ENCODE data around the gene FOXD3. TPM values are rescaled to one million over a fixed set of nuclear protein-coding genes. Genes with fewer than 3 reads are reported as not detected.

Gene FOXD3
- total and polyA plus RNA-seq, 12 donors: 0.11 to 1.2 (median 0.28) TPM; not detected in 5

- intact Hi-C loops (cut with DNase I): no loop called here
- Histone ChIP-seq H3K4me3 (no peak overlapping the region), H3K9me3 (replicated peaks in 1 of 3) (no peaks in the 10 kb centered on the region), H3K36me3 (replicated peaks in 1 of 2) (no peaks in the 10 kb centered on the region), H3K27ac (no peak overlapping the region), H3K4me1 (replicated peaks in 1 of 2) (no peaks in the 10 kb centered on the region), H3K27me3 (peaks cover 75% of the 10 kb centered on the region)
- TF ChIP-seq POLR2A (IDR thresholded peaks at IDR 0.05): no peak
- TF ChIP-seq CTCF (IDR thresholded peaks at IDR 0.05): no peak
- DNase-seq: no peak
- WGBS, 4 donors: 6 to 14% (median 8%) methylated on average over 15 to 28 of the region's 28 CpGs
These were observed 8.1 kb downstream of the FOXD3 start for GRCh38 chr1:63330331-63330916.

- intact Hi-C loops (cut with DNase I): no loop called here
- no peak overlapping the region for H3K4me3 ChIP-seq
- H3K36me3 ChIP-seq (replicated peaks in 1 of 2): no peaks in the 10 kb centered on the region
- 38 to 49% (median 46%) methylated on average over 2 of the region's 2 CpGs for WGBS, 4 donors
- H3K4me1 ChIP-seq (replicated peaks in 1 of 2): no peaks in the 10 kb centered on the region
- no peak for DNase-seq
- H3K27me3 ChIP-seq: peaks cover 6% of the 10 kb centered on the region
- H3K27ac ChIP-seq: no peak overlapping the region
- TF ChIP-seq CTCF (IDR thresholded peaks at IDR 0.05) (no peak), POLR2A (IDR thresholded peaks at IDR 0.05) (no peak)
- no peaks in the 10 kb centered on the region for H3K9me3 ChIP-seq (replicated peaks in 1 of 3)
These were observed 20.0 kb downstream of the FOXD3 start for GRCh38 chr1:63342402-63342801.

- Histone ChIP-seq H3K9me3 (replicated peaks in 1 of 3) (no peaks in the 10 kb centered on the region), H3K27ac (no peak overlapping the region), H3K27me3 (peaks cover 8% of the 10 kb centered on the region), H3K36me3 (replicated peaks in 1 of 2) (no peaks in the 10 kb centered on the region), H3K4me1 (replicated peaks in 1 of 2) (no peaks in the 10 kb centered on the region), H3K4me3 (no peak overlapping the region)
- no peak for TF ChIP-seq POLR2A (IDR thresholded peaks at IDR 0.05)
- no peak for TF ChIP-seq CTCF (IDR thresholded peaks at IDR 0.05)
- WGBS, 4 donors: 29 to 73% (median 42%) methylated on average over 1 of the region's 1 CpG
- intact Hi-C loops (cut with DNase I): no loop called here
- no peak for DNase-seq
These were observed 21.6 kb downstream of the FOXD3 start for GRCh38 chr1:63343922-63344321.

GRCh38 chr1:63350320-63350719 lies 28.0 kb downstream of the FOXD3 start:
- intact Hi-C loops (cut with DNase I): no loop called here
- Histone ChIP-seq H3K9me3 (replicated peaks in 1 of 3) (no peaks in the 10 kb centered on the region), H3K36me3 (replicated peaks in 1 of 2) (no peaks in the 10 kb centered on the region), H3K27me3 (peaks cover 32% of the 10 kb centered on the region), H3K27ac (no peak overlapping the region), H3K4me1 (replicated peaks in 1 of 2) (no peaks in the 10 kb centered on the region), H3K4me3 (no peak overlapping the region)
- DNase-seq: no peak
- 95 to 98% (median 96%) methylated on average over 5 of the region's 5 CpGs for WGBS, 4 donors
- TF ChIP-seq CTCF (IDR thresholded peaks at IDR 0.05): no peak
- TF ChIP-seq POLR2A (IDR thresholded peaks at IDR 0.05): no peak
